Measurements from ENCODE around the gene EDC4.

Gene EDC4

GRCh38 chr16:67878846-67879245, 6.0 kb downstream of the EDC4 start:
- no peak overlapping the region for H3K4me3 ChIP-seq (ENCODE audit: low read depth, low read length)
- TF ChIP-seq, protein P1, sequence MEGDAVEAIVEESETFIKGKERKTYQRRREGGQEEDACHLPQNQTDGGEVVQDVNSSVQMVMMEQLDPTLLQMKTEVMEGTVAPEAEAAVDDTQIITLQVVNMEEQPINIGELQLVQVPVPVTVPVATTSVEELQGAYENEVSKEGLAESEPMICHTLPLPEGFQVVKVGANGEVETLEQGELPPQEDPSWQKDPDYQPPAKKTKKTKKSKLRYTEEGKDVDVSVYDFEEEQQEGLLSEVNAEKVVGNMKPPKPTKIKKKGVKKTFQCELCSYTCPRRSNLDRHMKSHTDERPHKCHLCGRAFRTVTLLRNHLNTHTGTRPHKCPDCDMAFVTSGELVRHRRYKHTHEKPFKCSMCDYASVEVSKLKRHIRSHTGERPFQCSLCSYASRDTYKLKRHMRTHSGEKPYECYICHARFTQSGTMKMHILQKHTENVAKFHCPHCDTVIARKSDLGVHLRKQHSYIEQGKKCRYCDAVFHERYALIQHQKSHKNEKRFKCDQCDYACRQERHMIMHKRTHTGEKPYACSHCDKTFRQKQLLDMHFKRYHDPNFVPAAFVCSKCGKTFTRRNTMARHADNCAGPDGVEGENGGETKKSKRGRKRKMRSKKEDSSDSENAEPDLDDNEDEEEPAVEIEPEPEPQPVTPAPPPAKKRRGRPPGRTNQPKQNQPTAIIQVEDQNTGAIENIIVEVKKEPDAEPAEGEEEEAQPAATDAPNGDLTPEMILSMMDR (IDR thresholded peaks at IDR 0.05; ENCODE audit: control insufficient read depth, extremely low read depth, insufficient read depth), result no peak
- no peak for DNase-seq (ENCODE audit: low read depth)

- TF ChIP-seq, protein P1 (IDR thresholded peaks at IDR 0.05; ENCODE audit: control insufficient read depth, extremely low read depth, insufficient read depth), result no peak
- no peak overlapping the region for H3K4me3 ChIP-seq (ENCODE audit: low read depth, low read length)
- no peak for DNase-seq (ENCODE audit: low read depth)
These were observed 6.6 kb downstream of the EDC4 start for GRCh38 chr16:67879462-67879861.

DNA sequence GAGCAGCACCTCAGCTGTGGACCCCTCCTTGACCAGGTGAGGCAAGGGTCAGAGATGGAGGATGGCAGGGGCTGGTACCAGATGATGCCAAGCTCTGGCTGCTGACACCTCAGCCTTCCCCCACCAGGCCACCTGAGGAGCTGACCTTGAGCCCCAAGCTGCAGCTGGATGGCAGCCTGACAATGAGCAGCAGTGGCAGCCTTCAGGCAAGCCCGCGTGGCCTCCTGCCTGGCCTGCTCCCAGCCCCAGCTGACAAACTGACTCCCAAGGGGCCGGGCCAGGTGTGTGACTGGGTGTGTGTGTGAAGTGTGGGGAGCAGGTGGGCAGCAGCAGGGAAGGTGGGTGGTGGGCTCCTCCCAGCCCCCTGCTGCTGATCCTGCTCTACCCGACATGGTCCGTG, 7.1 kb downstream of the EDC4 start:
- H3K4me3 ChIP-seq (ENCODE audit: low read depth, low read length), result no peak overlapping the region
- DNase-seq (ENCODE audit: low read depth), result no peak
- TF ChIP-seq, protein P1 (IDR thresholded peaks at IDR 0.05; ENCODE audit: control insufficient read depth, extremely low read depth, insufficient read depth), result no peak

GRCh38 chr16:67880584-67880983, 7.7 kb downstream of the EDC4 start:
- TF ChIP-seq, protein P1 (IDR thresholded peaks at IDR 0.05; ENCODE audit: control insufficient read depth, extremely low read depth, insufficient read depth), result no peak
- no peak overlapping the region for H3K4me3 ChIP-seq (ENCODE audit: low read depth, low read length)
- DNase-seq (ENCODE audit: low read depth), result no peak

- no peak for DNase-seq (ENCODE audit: low read depth)
- H3K4me3 ChIP-seq (ENCODE audit: low read depth, low read length), result no peak overlapping the region
- TF ChIP-seq, protein P1 (IDR thresholded peaks at IDR 0.05; ENCODE audit: control insufficient read depth, extremely low read depth, insufficient read depth), result no peak
These were observed 8.8 kb downstream of the EDC4 start for GRCh38 chr16:67881621-67882161.

- H3K4me3 ChIP-seq (ENCODE audit: low read depth, low read length), result no peak overlapping the region
- TF ChIP-seq, protein P1 (IDR thresholded peaks at IDR 0.05; ENCODE audit: control insufficient read depth, extremely low read depth, insufficient read depth), result no peak
- DNase-seq (ENCODE audit: low read depth), result no peak
These were observed 9.7 kb downstream of the EDC4 start for GRCh38 chr16:67882374-67883145.

All from LNCaP clone FGC (cell line).